ENCODE data around the gene LPAR1. TPM values are rescaled to one million over a fixed set of nuclear protein-coding genes. Genes with fewer than 3 reads are reported as not detected.

Gene LPAR1
- total and polyA plus RNA-seq, 10 of the 15 experiments (the other 5 are each of a cell fraction or from before 2014, with no cell fraction given): 3.3 to 12.9 (median 8.4) TPM

GRCh38 chr9:110940951-110941557 lies 97.2 kb downstream of the LPAR1 start (continued):
- TF ChIP-seq, protein P1, sequence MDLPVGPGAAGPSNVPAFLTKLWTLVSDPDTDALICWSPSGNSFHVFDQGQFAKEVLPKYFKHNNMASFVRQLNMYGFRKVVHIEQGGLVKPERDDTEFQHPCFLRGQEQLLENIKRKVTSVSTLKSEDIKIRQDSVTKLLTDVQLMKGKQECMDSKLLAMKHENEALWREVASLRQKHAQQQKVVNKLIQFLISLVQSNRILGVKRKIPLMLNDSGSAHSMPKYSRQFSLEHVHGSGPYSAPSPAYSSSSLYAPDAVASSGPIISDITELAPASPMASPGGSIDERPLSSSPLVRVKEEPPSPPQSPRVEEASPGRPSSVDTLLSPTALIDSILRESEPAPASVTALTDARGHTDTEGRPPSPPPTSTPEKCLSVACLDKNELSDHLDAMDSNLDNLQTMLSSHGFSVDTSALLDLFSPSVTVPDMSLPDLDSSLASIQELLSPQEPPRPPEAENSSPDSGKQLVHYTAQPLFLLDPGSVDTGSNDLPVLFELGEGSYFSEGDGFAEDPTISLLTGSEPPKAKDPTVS (IDR thresholded peaks at IDR 0.05; ENCODE audit: low read depth, low read length): no peak
- TF ChIP-seq CHD4 (IDR thresholded peaks at IDR 0.05) (no peak), RFX5 (IDR thresholded peaks at IDR 0.05; ENCODE audit: low read depth, low read length) (no peak), ZNF207 (IDR thresholded peaks at IDR 0.05; ENCODE audit: borderline replicate concordance) (no peak), CREB1 (IDR thresholded peaks at IDR 0.05; ENCODE audit: low read depth) (peak; percentile 14; the same call in 1 of the 2 replicates), BRCA1 (IDR thresholded peaks at IDR 0.05; ENCODE audit: low read depth, low read length) (no peak), TBL1XR1 (IDR thresholded peaks at IDR 0.05; ENCODE audit: low read depth, low read length) (no peak), EZH2 (IDR thresholded peaks at IDR 0.05; ENCODE audit: borderline replicate concordance, control insufficient read depth, low read depth, low read length) (no peak), EP300 (IDR thresholded peaks at IDR 0.05; ENCODE audit: borderline replicate concordance in 1 of 2, control insufficient read depth in 1 of 2, low read depth in 2 of 2, low read length in 2 of 2) (peak in 1 of 2 experiments; percentile 26; a peak in 1 of 4 replicates), CBX5 (IDR thresholded peaks at IDR 0.05; ENCODE audit: low read depth) (no peak), SREBF1 (IDR thresholded peaks at IDR 0.05; ENCODE audit: low read length) (no peak), ZSCAN29 (IDR thresholded peaks at IDR 0.05) (no peak), HDAC6 (IDR thresholded peaks at IDR 0.05; ENCODE audit: unreplicated experiment) (no peak), JUNB (IDR thresholded peaks at IDR 0.05) (peak; percentile 90), RELA (IDR thresholded peaks at IDR 0.05; ENCODE audit: borderline replicate concordance, partially characterized antibody) (no peak), STAT1 (conservative IDR thresholded peaks at IDR 0.05) (no peak), TAF1 (IDR thresholded peaks at IDR 0.05; ENCODE audit: borderline replicate concordance, low read depth, low read length) (no peak), YY1 (IDR thresholded peaks at IDR 0.05; ENCODE audit: low read depth, low read length) (no peak), RUNX3 (IDR thresholded peaks at IDR 0.05; ENCODE audit: low read length) (peak; percentile 71; the same call in 1 of the 2 replicates), NFIC (IDR thresholded peaks at IDR 0.05; ENCODE audit: low read depth, low read length) (peak; percentile 71; the same call in 1 of the 2 replicates), NBN (IDR thresholded peaks at IDR 0.05) (no peak), MLLT1 (IDR thresholded peaks at IDR 0.05) (no peak), CHD2 (IDR thresholded peaks at IDR 0.05; ENCODE audit: borderline replicate concordance, low read depth, low read length) (no peak), ZBED1 (IDR thresholded peaks at IDR 0.05; ENCODE audit: borderline replicate concordance) (peak; percentile 63; the same call in 1 of the 2 replicates), HDGF (IDR thresholded peaks at IDR 0.05) (no peak), SUZ12 (IDR thresholded peaks at IDR 0.05; ENCODE audit: unreplicated experiment) (no peak), MYC (IDR thresholded peaks at IDR 0.05; ENCODE audit: insufficient read depth, insufficient read length, insufficient replicate concordance, low read length, severe bottlenecking) (no peak), POLR2AphosphoS5 (IDR thresholded peaks at IDR 0.05; ENCODE audit: low read length) (no peak)
- TF ChIP-seq, protein P2, sequence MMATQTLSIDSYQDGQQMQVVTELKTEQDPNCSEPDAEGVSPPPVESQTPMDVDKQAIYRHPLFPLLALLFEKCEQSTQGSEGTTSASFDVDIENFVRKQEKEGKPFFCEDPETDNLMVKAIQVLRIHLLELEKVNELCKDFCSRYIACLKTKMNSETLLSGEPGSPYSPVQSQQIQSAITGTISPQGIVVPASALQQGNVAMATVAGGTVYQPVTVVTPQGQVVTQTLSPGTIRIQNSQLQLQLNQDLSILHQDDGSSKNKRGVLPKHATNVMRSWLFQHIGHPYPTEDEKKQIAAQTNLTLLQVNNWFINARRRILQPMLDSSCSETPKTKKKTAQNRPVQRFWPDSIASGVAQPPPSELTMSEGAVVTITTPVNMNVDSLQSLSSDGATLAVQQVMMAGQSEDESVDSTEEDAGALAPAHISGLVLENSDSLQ (IDR thresholded peaks at IDR 0.05): no peak
- TF ChIP-seq, protein P3, sequence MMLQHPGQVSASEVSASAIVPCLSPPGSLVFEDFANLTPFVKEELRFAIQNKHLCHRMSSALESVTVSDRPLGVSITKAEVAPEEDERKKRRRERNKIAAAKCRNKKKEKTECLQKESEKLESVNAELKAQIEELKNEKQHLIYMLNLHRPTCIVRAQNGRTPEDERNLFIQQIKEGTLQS (IDR thresholded peaks at IDR 0.05; ENCODE audit: borderline replicate concordance, extremely low read depth, low read depth, low read length): no peak

Measured in GM12878 (cell line).